ENCODE data around the gene ANO1. TPM values are rescaled to one million over a fixed set of nuclear protein-coding genes. Genes with fewer than 3 reads are reported as not detected.

ANO1 gene
- total and polyA plus RNA-seq, 2 of the 8 experiments (the other 6 are each of a cell fraction or from before 2014, with no cell fraction given) = 4.7 to 5.0 TPM

- H3K4ac ChIP-seq (replicated peaks; ENCODE audit: insufficient read length, low read depth, low read length) = no peak overlapping the region
- no peak overlapping the region for H3K23ac ChIP-seq (ENCODE audit: insufficient read length)
- no peak overlapping the region for H3K4me2 ChIP-seq (ENCODE audit: insufficient read depth in 1 of 2, low read depth in 2 of 2, low read length in 2 of 2)
- H3K79me1 ChIP-seq (ENCODE audit: low read depth, low read length) = peaks cover 6% of the 10 kb centered on the region; the same call in 1 of the 2 replicates
- H3K14ac ChIP-seq (ENCODE audit: insufficient read length) = no peak overlapping the region
- H3K9me3 ChIP-seq (ENCODE audit: insufficient read depth in 2 of 2, low read depth in 1 of 2, low read length in 1 of 2) = no peaks in the 10 kb centered on the region
- H3K27me3 ChIP-seq (replicated peaks in 1 of 4; ENCODE audit: control insufficient read depth in 3 of 4, extremely low read depth in 1 of 4, insufficient read depth in 3 of 4, low read length in 3 of 4) = no peaks in the 10 kb centered on the region
- H2BK5ac ChIP-seq (ENCODE audit: low read depth, low read length) = peak overlapping the region; percentile 44
- H4K91ac ChIP-seq (replicated peaks; ENCODE audit: insufficient read length, low read length) = no peak overlapping the region
- H3K23me2 ChIP-seq (ENCODE audit: low read depth, low read length) = peaks cover 10% of the 10 kb centered on the region
- no peak overlapping the region for H3K27ac ChIP-seq (ENCODE audit: low read depth, low read length)
- H4K5ac ChIP-seq (ENCODE audit: insufficient read length, low read depth, low read length) = no peak overlapping the region
- no peak overlapping the region for H3K9ac ChIP-seq (replicated peaks in 1 of 4; ENCODE audit: extremely low read depth in 1 of 4, low read depth in 3 of 4, low read length in 3 of 4)
- H2BK15ac ChIP-seq (ENCODE audit: low read length) = no peak overlapping the region
- no peak for TF ChIP-seq KDM1A (IDR thresholded peaks at IDR 0.05; ENCODE audit: borderline replicate concordance, low read length)
- no peak for TF ChIP-seq SP1 (IDR thresholded peaks at IDR 0.05; ENCODE audit: low read depth, low read length)
- TF ChIP-seq E2F6 (IDR thresholded peaks at IDR 0.05) = no peak
- TF ChIP-seq CHD2 (IDR thresholded peaks at IDR 0.05; ENCODE audit: low read length) = no peak
- TF ChIP-seq POLR2AphosphoS5 (IDR thresholded peaks at IDR 0.05; ENCODE audit: low read depth, low read length) = no peak
- no peak for TF ChIP-seq RFX5 (IDR thresholded peaks at IDR 0.05; ENCODE audit: borderline replicate concordance, low read depth, low read length)
- no peak for TF ChIP-seq ASH2L (IDR thresholded peaks at IDR 0.05; ENCODE audit: low read length)
- no peak for TF ChIP-seq GABPA (IDR thresholded peaks at IDR 0.05; ENCODE audit: borderline replicate concordance, insufficient read depth, low read length)
- no peak for TF ChIP-seq POU5F1 (IDR thresholded peaks at IDR 0.05; ENCODE audit: low read depth, low read length)
- TF ChIP-seq CTBP2 (IDR thresholded peaks at IDR 0.05; ENCODE audit: borderline replicate concordance, insufficient read depth, insufficient read length, low read length) = no peak
- TF ChIP-seq RNF2 (IDR thresholded peaks at IDR 0.05; ENCODE audit: borderline replicate concordance, low read depth, low read length, missing control alignments, poor library complexity, severe bottlenecking) = no peak
- POLR2A ChIA-PET (ENCODE audit: partially characterized antibody) = interaction anchor here (1.5 kb wide), 1 partner anchor 19 kb away, joined by 5 read pairs; no protein-coding TSS in a partner anchor
- H4K8ac ChIP-seq (ENCODE audit: extremely low read depth, insufficient read depth, low read length) = no peak overlapping the region
- H2AK5ac ChIP-seq (ENCODE audit: low read depth, low read length) = no peak overlapping the region
- no peak for FAIRE-seq
- DNase-seq (ENCODE audit: low read depth in 1 of 2, low spot score in 2 of 2) = no peak
- no peak overlapping the region for H2AFZ ChIP-seq (ENCODE audit: low read length)
- H2BK120ac ChIP-seq (replicated peaks; ENCODE audit: low read depth, low read length) = no peak overlapping the region
- WGBS, 2 experiments (ENCODE audit: extremely low coverage in 1 of 2, insufficient coverage in 1 of 2, insufficient read length in 1 of 2, insufficient replicate concordance in 2 of 2, low coverage in 1 of 2, low lambda C conversion rate in 2 of 2, missing lambda C conversion rate in 1 of 2) = 85% methylated on average over 15 of the region's 15 CpGs; no CpG with 5 or more reads in 1 of the 2 experiments
- H3K79me2 ChIP-seq (ENCODE audit: control insufficient read depth in 1 of 2, insufficient read depth in 2 of 2, low read length in 2 of 2) = peaks cover 9 to 39% of the 10 kb centered on the region in 2 experiments
- peaks cover 10 to 21% (median 15%) of the 10 kb centered on the region in 4 experiments for H3K36me3 ChIP-seq (ENCODE audit: control insufficient read depth in 2 of 4, insufficient read depth in 4 of 4, low read length in 3 of 4)
- H3K4me1 ChIP-seq (replicated peaks in 1 of 4; ENCODE audit: control insufficient read depth in 3 of 4, insufficient read depth in 4 of 4, low read length in 3 of 4) = peaks cover 10 to 18% (median 13%) of the 10 kb centered on the region in 4 experiments
- no peak overlapping the region for H3K18ac ChIP-seq (ENCODE audit: extremely low read depth, low read length)
- H4K20me1 ChIP-seq (replicated peaks in 1 of 2; ENCODE audit: control insufficient read depth in 1 of 2, insufficient read depth in 2 of 2, low read length in 2 of 2) = peaks cover 21 to 31% of the 10 kb centered on the region in 2 experiments
- H3K56ac ChIP-seq (replicated peaks; ENCODE audit: insufficient read length, low read depth, low read length) = no peak overlapping the region
- H2BK12ac ChIP-seq (ENCODE audit: low read depth, low read length) = no peak overlapping the region
- H3K4me3 ChIP-seq (ENCODE audit: extremely low read depth in 1 of 4, insufficient read depth in 2 of 4, low read depth in 3 of 4, low read length in 4 of 4) = no peak overlapping the region
- no peak overlapping the region for H2BK20ac ChIP-seq (ENCODE audit: low read length)
- CTCF ChIA-PET (ENCODE audit: partially characterized antibody) = interaction anchor here (0.7 to 1.5 kb wide), 5 partner anchors 11 to 1254 kb away, joined by 3 to 7 read pairs (median 4); no protein-coding TSS in a partner anchor
These were observed 129.5 kb downstream of the ANO1 start for GRCh38 chr11:70207531-70208131.
